Measurements from ENCODE around the gene NTM.

DNA sequence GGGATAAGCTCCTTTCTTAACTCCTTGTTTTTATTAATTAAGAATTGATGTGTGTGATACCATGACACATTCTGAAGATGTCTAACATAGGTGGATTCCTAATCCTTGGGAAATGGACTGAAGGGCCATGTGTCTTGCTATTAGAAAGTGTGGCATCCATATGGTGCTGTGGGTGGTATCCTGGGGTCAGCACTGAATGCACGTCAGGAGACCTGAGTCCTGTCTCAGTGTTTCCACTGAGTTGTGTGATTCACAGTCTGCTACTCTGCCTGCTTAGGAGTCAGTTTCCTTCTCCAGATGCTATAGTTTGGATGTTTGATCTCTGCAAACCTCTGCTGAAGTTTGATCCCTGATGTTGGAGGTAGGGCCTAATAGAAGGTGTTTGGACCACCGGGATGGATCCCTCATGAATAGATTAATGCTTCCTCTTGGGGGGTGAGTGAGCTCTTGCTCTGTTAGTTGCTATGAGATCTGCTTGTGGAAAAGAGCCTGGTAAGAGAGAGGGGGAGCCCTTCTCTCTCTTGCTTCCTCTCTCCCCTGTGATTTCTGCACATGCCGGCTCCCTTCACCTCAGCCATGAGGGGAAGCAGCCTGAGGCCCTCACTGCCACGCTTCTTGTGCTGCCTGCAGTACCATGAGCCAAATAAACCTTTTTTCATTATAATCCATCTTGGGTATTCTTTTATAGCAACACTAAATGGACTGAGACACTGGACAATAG lies 666.5 kb downstream of the NTM start:
- TF ChIP-seq EZH2 (IDR thresholded peaks at IDR 0.05) (no peak), POLR2AphosphoS5 (IDR thresholded peaks at IDR 0.05; ENCODE audit: borderline replicate concordance, low read depth, low read length) (no peak), FOXP2 (optimal IDR thresholded peaks at IDR 0.05; ENCODE audit: control extremely low read depth, extremely low read length, insufficient read depth) (no peak)
